IMR-90 (cell line): ENCODE measurements around the gene PDGFD. TPM values are rescaled to one million over a fixed set of nuclear protein-coding genes. Genes with fewer than 3 reads are reported as not detected.
"Not testable (repeated sequence)": the region's sequence is repeated elsewhere in the genome, so short reads cannot be mapped to it uniquely, and the experiment has no call there.

Experiments used
- ATAC-seq: fragments of 200-7000 bp; cut with Tn5 transposase; 2 replicates; pipeline ENCODE4 v1.9.1; 2020; ENCODE audit warnings: low read depth, mild to moderate bottlenecking, moderate library complexity
- BruUV-seq: library from RNA; stranded (reverse); fragments of 400-500 nt; replicated peaks from 2 replicates; lab custom pipeline; 2021; lab: Mats Ljungman, UMichigan
- CTCF ChIA-PET: fragments of 300-600 bp; formaldehyde crosslinking; extraction: SDS; loops from one replicate; lab custom pipeline; 2021; ENCODE audit warnings: antibody characterized with exemption; lab: Yijun Ruan, JAX
- POLR2A ChIA-PET: fragments of 300-600 bp; sonication (Branson Sonifier 250); formaldehyde crosslinking; loops from one replicate; lab custom pipeline; 2022; ENCODE audit warnings: antibody characterized with exemption; ENCODE audit not compliant: unreplicated experiment; lab: Charles Lee
- DNase-seq: peaks from one replicate; pipeline ENCODE4 v3.0.0; 2013
- H2AFZ ChIP-seq: replicated peaks from 2 replicates; pipeline ENCODE3; 2013; ENCODE audit warnings: low read length, mild to moderate bottlenecking; ENCODE audit not compliant: poor library complexity
- H2AK5ac ChIP-seq: 2 replicates; pipeline ENCODE4 v1.6.1; 2013; ENCODE audit warnings: low read depth, low read length, inconsistent platforms
- H2AK9ac ChIP-seq: replicated peaks from 2 replicates; pipeline ENCODE3; 2013; ENCODE audit warnings: mild to moderate bottlenecking, low read depth, low read length, moderate library complexity; ENCODE audit not compliant: poor library complexity
- H2BK120ac ChIP-seq: 2 replicates; pipeline ENCODE4 v1.6.1; 2013; ENCODE audit warnings: low read depth, low read length, inconsistent platforms
- H2BK15ac ChIP-seq: 3 replicates; pipeline ENCODE4 v1.6.1; 2013; ENCODE audit warnings: low read depth, low read length, inconsistent platforms
- H2BK20ac ChIP-seq: 2 replicates; pipeline ENCODE4 v1.6.1; 2013; ENCODE audit warnings: low read depth, mild to moderate bottlenecking, inconsistent platforms, low read length, moderate library complexity
- H2BK5ac ChIP-seq: 2 replicates; pipeline ENCODE4 v1.6.1; 2013; ENCODE audit warnings: mild to moderate bottlenecking, low read depth, low read length, inconsistent platforms; ENCODE audit not compliant: poor library complexity, severe bottlenecking
- H3K14ac ChIP-seq: replicated peaks from 2 replicates; pipeline ENCODE4 v1.6.1; 2013; ENCODE audit warnings: low read depth, low read length, inconsistent platforms
- H3K18ac ChIP-seq: 2 replicates; pipeline ENCODE4 v1.6.1; 2013; ENCODE audit warnings: low read depth, low read length, control low read depth
- H3K23ac ChIP-seq: 2 replicates; pipeline ENCODE4 v1.6.1; 2013; ENCODE audit warnings: low read depth, low read length, inconsistent platforms
- H3K27ac ChIP-seq: 2 replicates; pipeline ENCODE4 v1.5.1; 2013; ENCODE audit warnings: mild to moderate bottlenecking, control low read depth, low read length; ENCODE audit not compliant: insufficient read depth
- H3K27me3 ChIP-seq: 2 replicates; pipeline ENCODE4 v1.6.1; 2013; ENCODE audit warnings: low read length; ENCODE audit not compliant: control insufficient read depth, insufficient read depth
- H3K36me3 ChIP-seq: 2 replicates; pipeline ENCODE4 v1.6.1; 2013; ENCODE audit warnings: low read length, mixed read lengths; ENCODE audit not compliant: control insufficient read depth, insufficient read depth
- H3K4ac ChIP-seq: 2 replicates; pipeline ENCODE4 v1.6.1; 2013; ENCODE audit warnings: low read depth, low read length, inconsistent platforms
- H3K4me1 ChIP-seq: 2 replicates; pipeline ENCODE4 v1.6.1; 2013; ENCODE audit warnings: low read length, mixed read lengths; ENCODE audit not compliant: control insufficient read depth, insufficient read depth
- H3K4me2 ChIP-seq: 2 replicates; pipeline ENCODE4 v1.6.1; 2013; ENCODE audit warnings: low read depth, mild to moderate bottlenecking, control low read depth, low read length, moderate library complexity
- H3K4me3 ChIP-seq: 2 replicates; pipeline ENCODE4 v1.5.1; 2013; ENCODE audit warnings: low read depth, mild to moderate bottlenecking, control low read depth, low read length, moderate library complexity; ENCODE audit not compliant: insufficient read depth
- H3K56ac ChIP-seq: 2 replicates; pipeline ENCODE4 v1.6.1; 2013; ENCODE audit warnings: low read length, inconsistent platforms; ENCODE audit not compliant: insufficient read depth; ENCODE audit errors: extremely low read depth
- H3K79me1 ChIP-seq, 2 experiments: 2 replicates each; pipeline ENCODE4 v1.6.1; 2013; ENCODE audit warnings: low read length in 2 of 2, inconsistent platforms in 1 of 2, low read depth in 1 of 2
- H3K9ac ChIP-seq: 2 replicates; pipeline ENCODE4 v1.6.1; 2013; ENCODE audit warnings: low read depth, low read length, control low read depth
- H3K9me1 ChIP-seq: 2 replicates; pipeline ENCODE4 v1.6.1; 2013; ENCODE audit warnings: low read length, inconsistent platforms; ENCODE audit not compliant: insufficient read depth
- H3K9me3 ChIP-seq: 2 replicates; pipeline ENCODE4 v1.6.1; 2013; ENCODE audit warnings: low read length; ENCODE audit not compliant: control insufficient read depth, insufficient read depth
- H4K20me1 ChIP-seq: 2 replicates; pipeline ENCODE4 v1.6.1; 2013; ENCODE audit warnings: low read length, inconsistent platforms; ENCODE audit not compliant: insufficient read depth
- H4K5ac ChIP-seq: 2 replicates; pipeline ENCODE4 v1.6.1; 2013; ENCODE audit warnings: mild to moderate bottlenecking, low read depth, low read length, control low read depth
- H4K8ac ChIP-seq, 2 experiments: 2 replicates each; pipeline ENCODE4 v1.6.1; 2013; ENCODE audit warnings: low read depth in 2 of 2, low read length in 2 of 2, control low read depth in 1 of 2, inconsistent platforms in 1 of 2
- H4K91ac ChIP-seq: 2 replicates; pipeline ENCODE4 v1.6.1; 2013; ENCODE audit warnings: low read depth, low read length, inconsistent platforms; ENCODE audit not compliant: insufficient read depth
- CHD1 ChIP-seq: IDR thresholded peaks from 2 replicates; pipeline ENCODE4 v1.6.1; 2012; ENCODE audit warnings: low read depth, low read length, improper control_type of control experiment
- NFE2L2 ChIP-seq: fragments of 150-350 bp; IDR thresholded peaks from 2 replicates; pipeline ENCODE4 v1.6.1; 2016; ENCODE audit warnings: low read depth, mild to moderate bottlenecking, low read length
- RFX5 ChIP-seq: IDR thresholded peaks from 2 replicates; pipeline ENCODE4 v1.8.0; 2012; ENCODE audit warnings: low read depth, mild to moderate bottlenecking, low read length, moderate library complexity
- SMC3 ChIP-seq: fragments of 150-350 bp; IDR thresholded peaks from 2 replicates; pipeline ENCODE4 v1.6.1; 2016; ENCODE audit warnings: low read depth, mild to moderate bottlenecking, antibody characterized with exemption, low read length, moderate library complexity
- WGBS, 2 experiments: methylation state at CpG; one replicate each; pipeline versions ENCODE4 v1.1.5 to v1.1.7; 2013; ENCODE audit warnings: missing lambda C conversion rate in 2 of 2; ENCODE audit not compliant: insufficient read length in 1 of 2; ENCODE audit errors: extremely low coverage in 2 of 2; 5-methylcytosine and 5-hydroxymethylcytosine counted together
- dilution Hi-C: fragments of 300-500 bp; cut with HindIII; formaldehyde crosslinking; loops from one replicate; pipeline ENCODE4 v1.14.3; 2018; ENCODE audit warnings: low sequenced_read_pairs; ENCODE audit not compliant: unreplicated experiment
- in situ Hi-C: fragments of 300-500 bp; cut with MboI; formaldehyde crosslinking; loops from 3 replicates; pipeline ENCODE4 v1.14.3; 2019; ENCODE audit warnings: low sequenced_read_pairs, inconsistent platforms, mixed read lengths
- intact Hi-C: fragments of 100-400 bp; cut with micrococcal nuclease; formaldehyde crosslinking; loops from 2 replicates; pipeline ENCODE4 v1.10.0; 2022
- polyA plus RNA-seq, 3 experiments: library from polyadenylated mRNA; depleted of rRNA; stranded (reverse); fragments of >200 nt; gene quantifications; 2 replicates each; pipeline ENCODE4 v1.2.3, GENCODE V29; 2012; ENCODE audit warnings: low replicate concordance in 1 of 3
- total RNA-seq: library from RNA; depleted of rRNA; stranded (reverse); fragments of >200 nt; gene quantifications from 2 replicates; pipeline ENCODE4 v1.2.3, GENCODE V29; 2012

Gene PDGFD
- total and polyA plus RNA-seq, 2 of the 4 experiments (the other 2 are of a cell fraction): 2.1 to 3.0 TPM

DNA sequence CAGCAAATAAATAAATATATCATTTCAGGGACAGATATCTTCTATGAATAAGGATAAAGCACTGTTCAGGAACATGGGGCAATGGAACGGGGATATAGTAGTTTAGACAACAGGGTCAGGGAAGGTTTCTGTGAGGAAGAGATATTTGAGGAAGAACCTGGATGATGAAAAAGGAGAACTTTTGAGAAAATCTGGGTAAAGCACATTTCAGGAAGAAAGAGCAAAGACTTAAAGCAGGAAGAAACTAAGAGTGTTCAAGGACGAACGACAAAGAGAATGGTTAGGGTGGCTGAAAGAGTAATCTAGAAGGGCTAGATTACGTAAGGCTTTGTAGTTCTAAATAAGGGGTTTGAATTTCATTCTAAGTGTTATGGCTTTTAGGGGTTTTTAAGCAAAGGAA, 114.8 kb downstream of the PDGFD start:
- no peak overlapping the region for H2BK15ac ChIP-seq
- dilution Hi-C loops: no loop called here
- H4K91ac ChIP-seq: no peak overlapping the region
- H2AFZ ChIP-seq: no peak overlapping the region
- in situ Hi-C loops: no loop called here
- no peak overlapping the region for H3K4ac ChIP-seq
- H3K27ac ChIP-seq: no peak overlapping the region
- no peak overlapping the region for H2AK5ac ChIP-seq
- H2BK20ac ChIP-seq: no peak overlapping the region
- no peak overlapping the region for H3K9ac ChIP-seq
- H3K9me1 ChIP-seq: no peaks in the 10 kb centered on the region
- H2BK5ac ChIP-seq: no peak overlapping the region
- H2AK9ac ChIP-seq: no peak overlapping the region
- TF ChIP-seq SMC3 (no peak), NFE2L2 (no peak), RFX5 (no peak), CHD1 (no peak)
- H4K8ac ChIP-seq: no peak overlapping the region
- WGBS, 2 experiments: 94% methylated on average over 2 of the region's 4 CpGs; no CpG with 5 or more reads in 1 of the 2 experiments
- CTCF ChIA-PET: no interaction called here
- H3K79me1 ChIP-seq: no peaks in the 10 kb centered on the region
- no peaks in the 10 kb centered on the region for H3K36me3 ChIP-seq
- no peak for DNase-seq
- H2BK120ac ChIP-seq: no peak overlapping the region
- POLR2A ChIA-PET: no interaction called here
- H3K9me3 ChIP-seq: no peaks in the 10 kb centered on the region
- H4K5ac ChIP-seq: no peak overlapping the region
- no TSS peak for BruUV-seq
- H3K4me3 ChIP-seq: no peak overlapping the region
- H3K18ac ChIP-seq: no peak overlapping the region; the same call in 1 of the 2 replicates
- no peak overlapping the region for H3K14ac ChIP-seq
- no peak overlapping the region for H3K4me2 ChIP-seq
- no peak for ATAC-seq
- H4K20me1 ChIP-seq: no peaks in the 10 kb centered on the region
- H3K4me1 ChIP-seq: no peaks in the 10 kb centered on the region
- H3K27me3 ChIP-seq: no peaks in the 10 kb centered on the region
- no peak overlapping the region for H3K56ac ChIP-seq
- intact Hi-C loops: no loop called here
- no peak overlapping the region for H3K23ac ChIP-seq

DNA sequence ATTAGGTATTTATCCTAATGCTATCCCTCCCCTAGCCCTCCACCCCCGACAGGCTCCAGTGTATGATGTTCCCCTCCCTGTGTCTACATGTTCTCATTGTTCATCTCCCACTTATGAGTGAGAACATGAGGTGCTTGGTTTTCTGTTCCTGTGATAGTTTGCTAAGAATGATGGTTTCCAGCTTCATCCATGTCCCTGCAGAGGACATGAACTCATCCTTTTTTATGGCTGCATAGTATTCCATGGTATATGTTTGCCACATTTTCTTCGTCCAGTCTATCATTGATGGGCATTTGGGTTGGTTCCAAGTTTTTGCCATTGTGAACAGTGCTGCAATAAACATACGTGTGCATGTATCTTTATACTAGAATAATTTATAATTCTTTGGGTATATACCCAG, 117.1 kb downstream of the PDGFD start:
- H3K4me2 ChIP-seq, H3K9me3 ChIP-seq, H3K18ac ChIP-seq, H3K9me1 ChIP-seq, in situ Hi-C loops, BruUV-seq, H3K56ac ChIP-seq, H3K27me3 ChIP-seq, DNase-seq, intact Hi-C loops, H3K4me3 ChIP-seq, H2BK5ac ChIP-seq, H2AFZ ChIP-seq, dilution Hi-C loops, H2BK20ac ChIP-seq, H3K36me3 ChIP-seq, CTCF ChIA-PET, H3K79me1 ChIP-seq, H3K23ac ChIP-seq, H2BK15ac ChIP-seq, H3K14ac ChIP-seq, POLR2A ChIA-PET, H4K20me1 ChIP-seq, H4K8ac ChIP-seq, H3K27ac ChIP-seq, H4K91ac ChIP-seq, H3K9ac ChIP-seq, H3K4me1 ChIP-seq, H2AK9ac ChIP-seq, ATAC-seq, H2AK5ac ChIP-seq, H2BK120ac ChIP-seq, H4K5ac ChIP-seq, H3K4ac ChIP-seq: not testable (repeated sequence)
- no CpG with 5 or more reads among the region's 3 CpGs for WGBS, 2 experiments
